Skin of body (tissue), 2 donors: ENCODE results near the gene ZBTB16. TPM values are rescaled to one million over a fixed set of nuclear protein-coding genes. Genes with fewer than 3 reads are reported as not detected.

Source experiments
- DNase-seq: peaks from one replicate; lab custom pipeline; 2025; lab: John Stamatoyannopoulos, UW
- total RNA-seq: library from RNA; depleted of rRNA; stranded (reverse); fragments of >200 nt; gene quantifications from one replicate; pipeline ENCODE4 v1.2.3, GENCODE V29; 2014

ZBTB16 gene
- total RNA-seq, 1 donor from 2014 or later: 25.6 TPM

DNA sequence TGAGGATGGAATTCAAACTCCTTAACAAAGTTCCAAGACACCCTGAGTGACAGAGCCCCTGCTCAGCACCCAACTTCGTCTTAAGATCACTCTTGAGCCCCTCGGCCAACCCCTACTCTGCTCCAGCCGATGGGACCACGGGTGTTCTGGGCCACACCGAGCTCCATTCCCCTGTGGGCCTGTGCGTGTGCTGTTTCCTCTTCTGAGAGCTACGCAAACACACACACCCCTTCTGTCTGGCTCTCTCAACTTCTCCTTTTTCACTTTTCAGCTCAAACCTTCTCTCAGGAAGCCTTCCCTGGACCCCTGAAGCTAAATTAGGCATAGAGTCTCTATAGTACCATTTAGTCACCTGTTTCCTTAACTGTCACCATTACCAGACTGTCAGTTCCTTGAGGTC is 199.2 kb downstream of the ZBTB16 start:
- no peak for DNase-seq

DNA sequence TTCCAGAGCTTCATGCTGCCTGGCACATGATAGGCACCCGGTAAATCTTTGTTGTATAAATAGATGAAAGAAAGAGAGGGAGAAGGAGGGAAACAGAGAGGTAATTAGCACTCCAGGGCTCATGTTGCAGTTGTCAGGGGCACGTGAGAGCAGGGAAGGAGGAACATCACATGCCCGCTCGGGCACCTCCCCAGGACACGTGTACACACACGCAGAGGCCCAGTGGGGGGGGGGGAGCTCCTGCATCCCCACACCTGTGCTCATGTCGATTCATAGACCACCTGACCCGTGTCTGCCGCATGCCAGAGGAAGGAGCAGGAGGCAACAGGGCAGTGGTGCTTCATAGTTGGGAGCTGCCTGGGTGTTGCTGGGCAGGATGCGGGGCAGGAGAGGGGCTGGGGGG is 199.6 kb downstream of the ZBTB16 start:
- DNase-seq: no peak

DNA sequence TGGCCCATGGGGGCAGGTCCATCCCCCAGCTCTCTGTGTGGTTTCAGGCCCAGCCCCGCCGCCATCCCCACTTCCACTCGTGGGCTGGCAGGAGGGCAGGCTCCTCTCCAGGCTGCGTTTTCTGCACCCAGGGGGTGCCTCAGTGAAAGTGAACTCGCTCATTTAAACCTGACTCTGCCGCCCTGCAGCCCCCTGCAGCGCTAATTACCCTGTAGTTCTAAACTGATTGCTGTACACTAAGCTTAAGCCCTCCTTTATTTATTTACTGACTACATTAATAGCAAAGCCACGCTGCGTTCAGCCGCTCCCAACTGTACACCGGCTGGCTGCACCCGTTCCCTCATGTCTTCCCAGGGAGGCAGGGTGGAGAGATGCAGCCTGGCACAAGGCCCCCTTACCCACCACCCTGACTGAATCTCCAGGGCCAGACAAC is 200.1 kb downstream of the ZBTB16 start:
- no peak for DNase-seq

DNA sequence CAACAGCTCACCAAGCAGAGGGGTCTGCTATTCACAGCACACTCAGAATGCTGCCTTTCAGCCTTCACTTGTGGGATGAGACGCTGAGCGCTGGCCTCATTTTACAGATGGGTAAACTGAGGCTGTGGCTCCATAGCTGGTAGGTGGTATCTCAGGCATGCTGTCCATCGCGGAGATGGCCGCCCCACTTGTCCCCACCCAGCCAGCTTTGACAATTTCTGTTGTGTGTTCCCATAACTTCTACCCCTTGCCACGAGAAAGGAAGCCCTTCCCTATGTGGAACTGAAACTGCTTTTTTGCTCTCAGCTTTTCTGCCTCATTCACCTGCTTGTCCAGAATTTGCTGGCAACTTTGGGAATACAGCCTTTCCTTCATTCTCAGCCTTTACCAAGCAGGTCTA is 200.6 kb downstream of the ZBTB16 start:
- DNase-seq: no peak

DNA sequence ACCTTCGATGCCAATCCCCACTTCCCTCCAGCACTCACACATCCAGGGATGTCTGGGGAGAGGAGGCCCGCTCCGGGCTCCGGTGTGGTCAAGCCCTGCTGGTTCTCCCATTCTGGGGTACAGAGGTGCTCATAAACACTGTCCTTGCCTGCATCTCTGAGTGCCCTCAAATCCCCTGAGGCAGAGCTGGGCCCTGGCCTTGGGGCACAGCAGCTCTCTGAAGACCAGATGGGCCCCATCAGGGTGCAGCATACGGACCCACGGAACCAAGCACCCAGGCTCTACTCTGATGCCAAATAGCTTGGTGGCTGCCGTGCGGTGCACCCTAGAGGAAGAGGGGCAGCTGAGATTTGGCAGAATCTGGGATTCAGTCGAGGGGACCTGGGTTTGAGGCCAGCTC is 201.0 kb downstream of the ZBTB16 start:
- DNase-seq: no peak

DNA sequence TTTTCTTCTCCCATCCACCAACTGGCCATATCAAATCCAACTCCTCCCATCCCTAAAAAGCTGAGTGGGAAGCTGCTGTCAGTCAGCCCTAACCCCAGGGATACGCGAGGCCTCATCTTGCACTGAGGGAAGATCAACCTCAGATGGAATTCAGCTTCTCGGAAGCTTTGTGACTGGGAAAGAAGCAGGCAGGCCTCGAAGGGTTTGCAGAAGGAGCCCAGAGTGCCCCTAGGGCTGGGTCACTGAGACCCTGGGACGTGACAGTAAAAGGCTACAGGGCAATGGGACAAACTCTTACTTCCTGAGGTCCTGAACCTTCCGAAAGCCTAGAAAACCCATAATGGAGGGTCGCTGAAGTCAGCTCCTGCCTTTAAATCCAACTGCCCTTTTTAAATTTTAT is 202.3 kb downstream of the ZBTB16 start:
- DNase-seq: no peak

DNA sequence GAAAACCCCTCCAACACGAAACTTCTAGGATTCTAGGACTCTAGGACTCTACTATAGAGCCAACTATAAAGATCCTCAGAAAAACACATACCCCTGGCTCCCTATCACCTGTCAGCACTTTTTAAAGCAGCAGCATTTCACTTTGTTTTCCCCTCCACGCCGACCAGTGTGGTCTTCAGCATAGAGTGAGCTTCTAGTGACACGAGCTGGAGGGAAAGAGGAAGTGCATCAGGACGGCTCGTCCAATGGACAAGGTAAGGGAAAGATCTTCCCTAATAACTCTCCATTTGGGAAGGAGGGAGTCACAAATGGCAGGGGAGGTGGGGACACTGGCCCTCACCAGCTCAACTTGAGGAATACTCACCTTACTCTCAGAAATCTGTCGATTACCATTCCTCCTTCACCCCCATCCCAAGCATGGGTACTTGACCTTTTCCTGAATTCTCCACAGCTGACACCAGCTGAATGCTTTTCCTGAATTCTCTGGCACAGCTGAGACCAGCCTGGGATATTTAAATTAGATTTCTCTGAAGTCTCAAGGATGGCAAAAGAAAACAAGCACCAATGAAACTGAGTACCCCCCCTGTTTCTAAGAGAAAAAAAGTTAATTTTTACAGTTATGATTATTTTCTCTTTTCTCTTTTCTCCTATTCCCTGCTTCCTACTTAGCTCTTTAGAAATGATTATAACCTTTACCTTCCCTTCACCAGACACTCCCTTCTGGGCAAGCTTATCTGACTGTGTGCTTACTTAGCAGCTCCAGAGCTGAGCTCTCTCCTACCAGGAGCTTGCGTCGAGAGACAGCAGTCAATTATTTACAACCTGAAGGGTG is 203.4 kb downstream of the ZBTB16 start:
- DNase-seq: peak; percentile 62

DNA sequence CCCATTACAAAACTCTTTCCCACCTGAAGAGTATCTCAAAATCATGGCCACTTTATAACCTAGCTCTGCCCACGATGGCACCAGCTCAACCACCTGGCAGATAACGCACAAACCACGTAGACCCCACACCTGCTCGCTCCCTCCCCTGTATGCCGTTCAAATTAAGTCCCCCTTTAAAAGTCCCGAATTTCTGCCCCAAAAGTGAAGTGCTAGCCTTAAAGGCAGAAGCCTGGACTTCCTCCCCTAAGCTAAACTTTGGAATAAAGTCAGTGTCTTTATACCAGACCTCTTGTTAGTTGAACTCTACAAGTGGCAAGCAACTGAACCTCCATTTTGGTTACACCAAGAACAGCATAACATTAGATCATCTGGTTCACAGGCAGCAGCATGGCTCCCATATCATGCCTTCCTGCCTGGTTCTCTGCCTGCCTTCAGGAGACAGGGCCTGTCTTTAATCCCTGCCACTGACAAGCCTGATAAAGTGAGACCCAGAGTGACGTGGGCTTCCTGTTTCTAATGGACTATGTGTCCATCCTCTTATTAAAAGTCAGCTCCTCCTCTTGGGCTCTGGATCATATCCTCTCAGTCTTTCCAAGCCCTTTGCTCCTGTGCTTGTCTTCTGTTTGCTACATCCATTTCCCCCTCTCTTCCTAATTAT is 204.1 kb downstream of the ZBTB16 start:
- no peak for DNase-seq

DNA sequence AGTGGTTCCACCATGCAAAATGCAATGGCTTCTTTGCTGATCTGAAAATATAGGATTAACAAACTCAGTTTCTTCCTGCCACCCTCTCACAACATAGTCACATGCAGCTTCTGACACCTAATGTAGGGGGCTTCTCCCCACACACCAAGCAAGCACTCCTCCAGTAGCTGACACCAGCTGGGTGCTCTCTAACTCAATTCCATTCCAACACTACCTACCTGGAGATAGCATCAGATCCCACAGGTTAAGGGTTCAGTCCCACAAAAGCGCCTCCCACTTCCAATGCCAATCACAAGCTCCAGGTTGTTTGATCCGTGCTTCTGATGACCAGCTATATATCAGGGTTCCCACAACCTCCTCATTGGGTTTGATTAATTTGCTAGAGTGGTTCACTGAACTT is 204.9 kb downstream of the ZBTB16 start:
- DNase-seq: no peak

DNA sequence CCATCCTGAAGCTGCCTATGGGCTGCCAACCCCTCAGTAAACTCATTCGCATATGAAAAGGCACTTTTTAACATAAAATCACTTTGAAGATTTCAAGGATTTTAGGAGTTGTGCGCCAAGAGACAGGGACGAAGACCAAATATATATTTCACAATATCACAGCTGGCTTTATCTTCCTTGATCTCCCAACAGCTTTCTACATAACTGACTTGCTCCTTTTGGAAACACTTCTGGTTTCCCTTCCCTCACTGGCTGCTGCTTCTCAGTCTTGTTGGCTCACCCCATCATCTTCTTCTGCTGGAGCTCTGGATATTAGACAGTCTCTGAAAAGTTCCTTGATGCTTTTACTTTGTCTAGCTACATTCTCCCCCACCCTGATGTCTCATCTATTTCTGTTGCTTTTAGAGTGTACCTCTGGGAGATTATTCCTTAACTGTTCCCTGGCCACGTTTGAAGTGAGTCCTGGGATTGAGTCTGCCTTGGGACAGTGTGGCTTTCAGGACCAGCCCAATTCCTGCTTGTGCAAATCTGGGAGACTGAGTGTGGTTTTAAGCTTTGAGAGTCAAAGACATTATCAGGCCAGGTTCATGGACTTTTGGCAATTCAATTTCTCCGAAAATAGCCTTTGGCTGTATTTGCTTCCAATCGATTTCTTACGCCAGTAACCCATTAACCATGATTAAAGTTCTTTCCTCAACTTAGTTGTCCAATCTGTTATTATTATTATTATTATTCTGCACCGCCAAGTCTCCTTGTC is 205.8 kb downstream of the ZBTB16 start:
- no peak for DNase-seq

DNA sequence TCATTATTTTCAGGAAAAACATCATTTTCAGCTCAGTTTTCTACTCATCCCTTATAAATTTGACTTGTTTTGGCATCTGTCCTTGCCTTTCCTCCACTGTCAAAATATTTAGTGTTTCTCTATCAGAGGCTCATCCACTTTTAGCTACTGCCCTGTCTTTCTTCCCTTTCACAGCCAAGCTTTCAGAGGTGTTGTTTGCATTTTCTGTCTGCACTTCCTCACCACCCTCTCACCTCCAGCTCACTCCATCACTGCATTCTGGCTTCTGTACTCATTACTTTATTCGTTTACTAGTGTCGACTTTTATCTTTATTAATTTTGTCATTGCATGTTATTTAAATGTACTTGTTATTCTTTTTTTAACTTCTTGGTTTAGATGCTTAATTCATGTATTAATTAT is 210.0 kb downstream of the ZBTB16 start:
- DNase-seq: no peak

DNA sequence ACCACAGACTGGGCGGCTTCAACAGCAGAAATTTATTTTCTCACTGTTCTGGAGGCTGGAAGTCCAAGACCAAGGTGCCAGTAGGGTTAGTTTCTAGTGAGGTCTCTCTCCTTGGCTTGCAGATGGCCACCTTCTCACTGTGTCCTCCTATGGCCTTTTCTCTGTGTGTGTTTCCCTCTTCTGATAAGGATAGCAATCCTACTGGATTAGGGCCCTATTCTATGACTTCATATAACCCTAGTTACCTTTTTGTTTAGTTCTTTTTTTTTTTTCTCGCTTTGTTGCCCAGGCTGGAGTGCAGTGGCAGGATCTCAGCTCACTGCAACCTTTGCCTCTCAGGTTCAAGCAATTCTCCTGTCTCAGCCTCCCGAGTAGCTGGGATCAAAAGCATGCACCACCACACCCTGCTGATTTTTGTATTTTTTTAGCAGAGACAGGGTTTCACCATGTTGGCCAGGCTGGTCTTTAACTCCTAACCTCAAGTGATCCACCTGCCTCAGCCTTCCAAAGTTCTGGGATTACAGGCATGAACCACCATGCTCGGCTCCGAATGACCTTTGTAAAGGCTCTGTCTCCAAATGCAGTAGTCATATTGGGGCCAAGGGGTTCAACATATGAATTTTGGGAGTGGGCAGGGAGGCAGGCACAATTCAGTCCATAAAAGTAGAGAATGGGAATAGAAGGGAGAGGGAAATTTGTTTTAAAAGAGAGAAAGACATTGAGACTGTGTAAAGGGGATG is 211.2 kb downstream of the ZBTB16 start:
- no peak for DNase-seq

DNA sequence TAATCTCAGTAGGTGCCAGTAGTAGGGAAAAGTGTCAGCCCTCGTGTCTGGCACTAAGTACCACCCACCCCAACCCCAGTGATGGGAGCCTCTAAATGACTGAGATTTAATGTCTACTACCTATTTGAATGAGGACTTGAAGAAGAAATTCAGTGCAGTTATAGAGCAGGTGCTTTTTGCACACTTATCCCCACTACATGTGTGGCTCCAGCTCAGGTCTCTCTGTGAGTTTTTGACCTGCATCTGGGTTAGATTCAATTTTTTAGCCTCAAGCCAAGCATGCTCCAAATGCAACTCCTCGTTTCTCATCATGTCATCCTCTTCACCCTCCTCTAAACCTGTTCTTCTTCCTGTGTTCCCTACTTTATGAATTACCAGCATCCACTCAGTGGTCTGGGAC is 211.8 kb downstream of the ZBTB16 start:
- DNase-seq: no peak

DNA sequence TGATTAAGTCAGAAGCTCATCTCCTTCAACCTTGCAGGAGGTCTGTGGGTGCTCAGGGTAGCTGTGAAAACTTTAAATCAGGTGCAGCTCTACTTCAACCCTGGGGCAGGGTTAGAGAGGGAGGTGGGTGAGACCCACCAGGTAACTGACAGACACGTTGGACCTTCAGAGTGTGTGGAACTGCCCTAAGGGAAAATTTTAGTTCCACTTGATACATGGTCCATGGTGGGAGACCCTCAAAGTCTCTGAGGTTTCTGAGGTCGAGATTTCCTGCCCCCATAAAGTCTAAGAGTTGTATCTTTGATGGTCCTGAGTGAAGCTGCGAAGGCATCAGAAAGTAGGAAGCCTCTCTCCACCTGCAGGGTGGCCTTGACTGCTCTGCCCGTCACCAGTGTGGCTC is 212.8 kb downstream of the ZBTB16 start:
- DNase-seq: no peak

DNA sequence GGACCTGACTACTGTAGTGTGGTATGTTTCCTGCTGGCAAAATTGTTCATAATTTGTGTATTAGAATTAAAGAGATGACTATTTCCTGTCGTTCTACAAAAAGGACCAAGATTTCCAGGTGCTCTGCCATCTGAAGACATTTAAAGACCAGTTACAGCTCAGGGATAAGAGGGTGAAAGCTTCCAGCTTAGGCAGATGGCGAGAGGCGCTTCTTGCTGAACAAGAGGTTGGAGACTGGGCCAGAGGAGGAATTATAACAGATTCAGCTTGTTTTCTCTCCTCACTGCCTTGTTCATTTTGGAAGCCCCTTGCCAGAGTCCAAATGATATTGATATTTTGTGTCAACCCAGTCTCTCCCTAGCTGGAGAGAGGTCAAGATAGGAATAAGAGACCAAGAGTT is 213.6 kb downstream of the ZBTB16 start:
- no peak for DNase-seq

DNA sequence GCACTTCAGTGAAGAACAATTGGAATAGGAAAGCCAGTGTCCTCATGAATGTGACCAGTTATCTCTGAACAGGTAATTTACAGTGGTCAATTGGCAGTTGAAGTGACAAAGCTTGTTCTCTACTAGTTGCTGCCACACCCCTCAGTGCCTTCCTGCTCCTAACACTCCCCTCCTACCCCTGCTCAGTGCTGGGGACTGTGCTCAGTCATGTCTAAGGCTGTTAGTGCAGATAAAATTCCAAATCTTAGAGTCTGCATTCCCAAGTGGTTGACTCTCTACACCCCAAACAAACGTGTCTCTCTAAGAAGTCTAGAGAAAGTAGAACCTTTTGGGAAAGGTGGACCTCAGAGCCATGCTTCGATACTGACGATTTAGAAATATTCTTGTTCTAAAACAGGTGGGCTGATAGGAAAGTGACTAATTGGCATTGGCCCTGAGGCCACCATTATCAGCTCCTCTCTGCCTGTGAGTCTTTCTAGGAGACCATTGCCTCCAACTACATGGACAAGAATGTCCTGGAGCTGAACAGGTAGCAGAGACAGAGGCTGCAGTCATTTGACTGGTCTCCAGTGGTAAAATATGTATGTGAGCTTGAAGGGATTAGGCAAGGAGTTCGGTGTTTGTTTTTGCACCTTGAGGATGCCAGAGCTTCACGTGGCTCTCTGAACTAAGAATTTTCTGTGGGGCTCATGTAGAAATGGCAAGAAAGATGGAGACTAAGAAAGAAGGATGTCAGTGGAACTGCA is 214.6 kb downstream of the ZBTB16 start:
- DNase-seq: no peak

DNA sequence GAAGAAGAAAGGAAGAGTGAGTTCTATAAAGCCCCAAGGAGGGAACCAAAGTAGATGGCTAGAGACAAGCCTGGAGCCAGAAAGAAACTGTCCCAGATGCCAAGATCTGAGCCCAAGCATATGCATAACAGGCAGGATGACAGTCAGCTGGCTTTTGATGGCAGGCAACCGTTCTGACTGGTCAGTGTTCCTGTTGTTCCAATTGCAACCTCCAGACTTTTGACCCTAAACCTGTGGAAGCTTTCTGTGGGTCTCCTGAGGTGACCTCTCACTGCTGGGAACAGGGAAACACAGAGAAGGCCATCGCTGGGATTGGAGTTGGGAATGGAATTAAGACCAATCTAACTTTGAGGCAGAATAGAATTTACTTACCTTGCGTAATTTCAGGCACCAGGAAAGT is 215.1 kb downstream of the ZBTB16 start:
- no peak for DNase-seq

DNA sequence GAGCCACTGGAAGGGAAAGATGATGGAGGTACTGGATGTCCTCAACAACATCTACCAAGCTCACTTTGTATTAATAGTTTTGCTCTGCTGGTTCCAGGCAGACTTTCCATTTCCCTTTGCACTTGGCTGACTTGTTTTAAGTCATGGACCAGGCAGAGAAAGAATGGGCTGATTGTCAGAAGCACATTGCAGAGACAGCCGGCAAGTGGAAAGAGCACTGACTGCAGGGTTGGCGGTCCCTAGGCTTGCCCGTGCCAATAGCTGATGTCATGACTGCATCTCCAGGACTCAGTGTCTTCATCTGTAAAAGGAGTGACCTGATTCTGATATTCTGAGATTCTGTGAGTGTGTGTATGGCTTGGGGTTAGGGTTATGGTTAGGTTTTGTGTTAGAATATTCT is 215.8 kb downstream of the ZBTB16 start:
- DNase-seq: no peak

DNA sequence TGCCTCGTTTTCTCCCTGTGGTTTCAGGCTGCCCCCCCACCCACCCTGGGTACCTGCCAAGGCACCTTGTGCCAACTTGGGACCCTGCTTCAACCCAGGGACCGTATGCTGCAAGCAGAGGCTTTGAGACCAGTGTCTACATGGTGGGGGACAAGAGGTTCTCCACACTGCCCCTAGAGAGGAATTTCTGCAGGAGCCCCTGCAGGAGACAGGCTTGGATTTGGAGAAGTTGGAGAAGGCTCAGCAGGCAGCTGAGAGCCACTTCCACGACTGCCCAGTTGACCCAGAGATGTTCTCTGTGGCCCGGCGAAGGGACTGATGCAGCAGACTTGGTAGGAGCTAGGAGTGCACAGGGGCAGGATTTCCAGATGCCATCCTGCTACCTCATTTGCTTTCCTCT is 216.6 kb downstream of the ZBTB16 start:
- DNase-seq: no peak

DNA sequence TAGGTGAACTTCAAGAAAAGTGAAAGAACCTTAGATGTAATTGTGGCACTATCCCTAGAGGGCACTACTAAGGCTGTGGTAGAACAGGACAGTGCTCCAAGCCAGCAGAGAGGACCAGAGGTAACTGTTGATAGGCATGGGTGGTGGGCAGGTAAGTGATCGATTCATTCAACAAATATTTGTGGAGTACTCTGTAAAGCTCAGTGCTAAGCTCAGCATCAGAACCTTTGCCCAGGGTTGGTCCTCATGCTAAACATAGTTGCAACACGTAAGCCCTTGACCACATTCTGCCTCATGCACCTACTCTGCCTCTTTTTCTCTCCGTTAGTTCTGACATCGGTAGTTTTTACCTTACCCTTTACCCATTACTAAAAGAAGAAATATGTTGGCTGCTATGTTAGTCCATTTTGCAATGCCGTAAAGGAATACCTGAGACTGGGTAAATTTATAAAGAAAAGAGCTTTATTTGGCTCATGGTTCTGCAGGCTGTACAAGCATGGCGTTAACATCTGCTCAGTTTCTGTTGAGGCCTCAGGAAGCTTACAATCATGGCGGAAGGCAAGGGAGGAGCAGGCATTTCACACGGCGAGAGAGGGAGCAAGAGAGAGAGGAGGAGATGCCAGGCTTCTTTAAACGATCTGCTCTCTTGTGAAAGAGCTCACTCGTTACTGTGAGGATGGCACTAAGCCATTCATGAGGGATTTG is 218.3 kb downstream of the ZBTB16 start:
- no peak for DNase-seq
